HepG2 (cell line): Measurements from ENCODE around the gene PTMA. TPM values are rescaled to one million over a fixed set of nuclear protein-coding genes. Genes with fewer than 3 reads are reported as not detected.

ENCODE experiments used
- CBX1 ChIP-seq: IDR thresholded peaks from one replicate; pipeline ENCODE4 v1.6.1; 2016; ENCODE audit warnings: antibody characterized with exemption, low read depth
- CEBPB ChIP-seq: IDR thresholded peaks from 2 replicates; pipeline ENCODE4 v1.6.1; 2011; ENCODE audit warnings: low read depth, low read length, improper control_type of control experiment, borderline replicate concordance
- ELF1 ChIP-seq: sonication (generic); formaldehyde crosslinking; IDR thresholded peaks from 2 replicates; pipeline ENCODE4 v1.4.0; 2020; ENCODE audit warnings: missing genetic modification reagents
- KLF16 ChIP-seq, 2 experiments: sonication (generic) in 1 of 2; formaldehyde crosslinking in 1 of 2; IDR thresholded peaks; 2 replicates each; pipeline versions ENCODE4 v1.6.1 to v1.8.0; 2016 to 2023; ENCODE audit warnings: missing genetic modification reagents in 2 of 2, missing compliant biosample characterization in 1 of 2
- MBNL3 ChIP-seq: fragments of 250-450 bp; sonication (Bioruptor Pico); conservative IDR thresholded peaks from 2 replicates; pipeline ENCODE4 v1.8.0; 2022; ENCODE audit warnings: mild to moderate bottlenecking, inconsistent platforms
- NCOA1 ChIP-seq: sonication (generic); formaldehyde crosslinking; IDR thresholded peaks from 2 replicates; pipeline ENCODE4 v1.9.0; 2021; ENCODE audit warnings: missing genetic modification reagents
- NFIC ChIP-seq: IDR thresholded peaks from 2 replicates; pipeline ENCODE4 v1.6.1; 2012; ENCODE audit warnings: mild to moderate bottlenecking, low read length, inconsistent platforms
- TCF12 ChIP-seq, 2 experiments: fragments of 450-650 bp in 1 of 2; sonication (generic) in 1 of 2; formaldehyde crosslinking in 1 of 2; IDR thresholded peaks; 2 replicates each; pipeline versions ENCODE4 v1.6.1 to v1.8.0; 2017 to 2022; ENCODE audit warnings: antibody characterized with exemption in 1 of 2, mild to moderate bottlenecking in 1 of 2, missing genetic modification reagents in 1 of 2, moderate library complexity in 1 of 2
- ZNF329 ChIP-seq: sonication (generic); formaldehyde crosslinking; IDR thresholded peaks from 2 replicates; pipeline ENCODE4 v1.9.0; 2021; ENCODE audit warnings: low read depth, mild to moderate bottlenecking, missing genetic modification reagents
- ZNF331 ChIP-seq: sonication (generic); formaldehyde crosslinking; IDR thresholded peaks from 2 replicates; pipeline ENCODE4 v1.4.0; 2020; ENCODE audit warnings: missing genetic modification reagents
- ZNF589 ChIP-seq: sonication (generic); formaldehyde crosslinking; conservative IDR thresholded peaks from 2 replicates; pipeline ENCODE4 v1.8.0; 2022; ENCODE audit warnings: mild to moderate bottlenecking, moderate library complexity, missing genetic modification reagents
- ZNF652 ChIP-seq: IDR thresholded peaks from 2 replicates; pipeline ENCODE4 v1.6.1; 2016; ENCODE audit warnings: low read depth, borderline replicate concordance
- polyA plus RNA-seq, 8 experiments: library from polyadenylated mRNA; depleted of rRNA in 3 of 8; stranded (reverse) in 7 of 8; unstranded in 1 of 8; fragments of >200 nt; fragmentation: Illumina TruSeq in 4 of 8; extraction: Trizol in 4 of 8; gene quantifications; 2 replicates each; pipeline versions ENCODE4 v1.2.1 to v1.2.3, GENCODE V29; 2011 to 2016; ENCODE audit warnings: low read depth in 4 of 8, missing spikeins in 1 of 8, mixed read lengths in 1 of 8; ENCODE audit not compliant: insufficient read depth in 1 of 8
- total RNA-seq, 5 experiments: library from RNA; depleted of rRNA; stranded (reverse); fragments of >200 nt; fragmentation: Illumina TruSeq; extraction: Trizol; gene quantifications; 2 replicates each; pipeline ENCODE4 v1.2.3, GENCODE V29; 2016; ENCODE audit warnings: low read depth in 1 of 5
- TF ChIP-seq, protein P1 (sequence below): sonication (generic); formaldehyde crosslinking; IDR thresholded peaks from 2 replicates; pipeline ENCODE4 v1.5.1; 2020; ENCODE audit warnings: missing genetic modification reagents, mild to moderate bottlenecking, borderline replicate concordance
- TF ChIP-seq, protein P2 (sequence below): sonication (generic); formaldehyde crosslinking; IDR thresholded peaks from 2 replicates; pipeline ENCODE4 v1.5.0; 2020; ENCODE audit warnings: mild to moderate bottlenecking, missing genetic modification reagents, moderate library complexity
- TF ChIP-seq, protein P3 (sequence below): IDR thresholded peaks from 2 replicates; pipeline ENCODE4 v1.6.1; 2016; ENCODE audit warnings: missing genetic modification reagents, missing compliant biosample characterization
- TF ChIP-seq, protein P4 (sequence below): fragments of 450-650 bp; IDR thresholded peaks from 2 replicates; pipeline ENCODE4 v1.6.1; 2016
- TF ChIP-seq, protein P5 (sequence below): sonication (generic); formaldehyde crosslinking; IDR thresholded peaks from 2 replicates; pipeline ENCODE4 v1.4.0; 2020; ENCODE audit warnings: mild to moderate bottlenecking, missing genetic modification reagents, borderline replicate concordance
- TF ChIP-seq, protein P6 (sequence below): sonication (generic); formaldehyde crosslinking; IDR thresholded peaks from 2 replicates; pipeline ENCODE4 v1.5.0; 2020; ENCODE audit warnings: mild to moderate bottlenecking, missing genetic modification reagents

Gene PTMA
- total and polyA plus RNA-seq, 2 of the 13 experiments (the other 11 are each of a cell fraction or from before 2014, with no cell fraction given), result 190 to 1,086 TPM

DNA sequence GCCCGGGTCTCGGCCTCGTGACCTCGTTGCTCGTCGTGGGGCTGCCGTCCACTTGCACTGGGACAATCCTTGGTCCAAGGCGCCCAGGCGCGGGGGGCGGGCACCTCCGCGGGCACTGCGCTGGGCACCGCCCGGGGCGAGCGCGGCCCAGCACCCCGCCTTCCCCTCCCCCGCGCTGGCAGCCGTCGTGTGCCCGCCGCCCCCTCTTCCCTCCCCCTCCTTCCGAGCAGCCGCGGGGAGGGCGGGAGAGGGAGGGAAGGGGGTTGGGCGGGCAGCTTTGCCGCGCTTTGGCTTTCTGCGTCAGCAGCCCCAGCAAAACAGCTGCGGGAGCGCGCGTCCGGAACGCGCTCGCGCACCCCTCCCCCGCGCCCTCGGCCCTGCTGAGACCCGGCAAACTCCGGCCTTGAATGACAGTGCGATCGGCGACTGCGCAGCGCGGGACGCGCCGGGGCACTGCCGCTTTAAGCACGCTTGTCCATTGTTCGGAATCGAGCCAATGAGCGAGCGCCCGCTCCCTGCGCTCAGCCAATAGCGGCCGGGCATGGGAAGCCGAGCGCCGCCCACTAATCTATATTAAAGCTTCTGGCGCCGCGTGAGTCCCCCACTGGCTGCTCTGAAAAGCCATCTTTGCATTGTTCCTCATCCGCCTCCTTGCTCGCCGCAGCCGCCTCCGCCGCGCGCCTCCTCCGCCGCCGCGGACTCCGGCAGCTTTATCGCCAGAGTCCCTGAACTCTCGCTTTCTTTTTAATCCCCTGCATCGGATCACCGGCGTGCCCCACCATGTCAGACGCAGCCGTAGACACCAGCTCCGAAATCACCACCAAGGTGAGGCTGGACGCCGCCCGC, at the start of gene PTMA (continued):
- TF ChIP-seq, protein P1, sequence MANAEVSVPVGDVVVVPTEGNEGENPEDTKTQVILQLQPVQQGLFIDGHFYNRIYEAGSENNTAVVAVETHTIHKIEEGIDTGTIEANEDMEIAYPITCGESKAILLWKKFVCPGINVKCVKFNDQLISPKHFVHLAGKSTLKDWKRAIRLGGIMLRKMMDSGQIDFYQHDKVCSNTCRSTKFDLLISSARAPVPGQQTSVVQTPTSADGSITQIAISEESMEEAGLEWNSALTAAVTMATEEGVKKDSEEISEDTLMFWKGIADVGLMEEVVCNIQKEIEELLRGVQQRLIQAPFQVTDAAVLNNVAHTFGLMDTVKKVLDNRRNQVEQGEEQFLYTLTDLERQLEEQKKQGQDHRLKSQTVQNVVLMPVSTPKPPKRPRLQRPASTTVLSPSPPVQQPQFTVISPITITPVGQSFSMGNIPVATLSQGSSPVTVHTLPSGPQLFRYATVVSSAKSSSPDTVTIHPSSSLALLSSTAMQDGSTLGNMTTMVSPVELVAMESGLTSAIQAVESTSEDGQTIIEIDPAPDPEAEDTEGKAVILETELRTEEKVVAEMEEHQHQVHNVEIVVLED (CRISPR knock-in tag), result 0 out of 2 replicates have a peak, but pooled peaks have one; percentile 21
- TF ChIP-seq, protein P2, sequence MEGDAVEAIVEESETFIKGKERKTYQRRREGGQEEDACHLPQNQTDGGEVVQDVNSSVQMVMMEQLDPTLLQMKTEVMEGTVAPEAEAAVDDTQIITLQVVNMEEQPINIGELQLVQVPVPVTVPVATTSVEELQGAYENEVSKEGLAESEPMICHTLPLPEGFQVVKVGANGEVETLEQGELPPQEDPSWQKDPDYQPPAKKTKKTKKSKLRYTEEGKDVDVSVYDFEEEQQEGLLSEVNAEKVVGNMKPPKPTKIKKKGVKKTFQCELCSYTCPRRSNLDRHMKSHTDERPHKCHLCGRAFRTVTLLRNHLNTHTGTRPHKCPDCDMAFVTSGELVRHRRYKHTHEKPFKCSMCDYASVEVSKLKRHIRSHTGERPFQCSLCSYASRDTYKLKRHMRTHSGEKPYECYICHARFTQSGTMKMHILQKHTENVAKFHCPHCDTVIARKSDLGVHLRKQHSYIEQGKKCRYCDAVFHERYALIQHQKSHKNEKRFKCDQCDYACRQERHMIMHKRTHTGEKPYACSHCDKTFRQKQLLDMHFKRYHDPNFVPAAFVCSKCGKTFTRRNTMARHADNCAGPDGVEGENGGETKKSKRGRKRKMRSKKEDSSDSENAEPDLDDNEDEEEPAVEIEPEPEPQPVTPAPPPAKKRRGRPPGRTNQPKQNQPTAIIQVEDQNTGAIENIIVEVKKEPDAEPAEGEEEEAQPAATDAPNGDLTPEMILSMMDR, result peak; percentile 18
- TF ChIP-seq, protein P3, sequence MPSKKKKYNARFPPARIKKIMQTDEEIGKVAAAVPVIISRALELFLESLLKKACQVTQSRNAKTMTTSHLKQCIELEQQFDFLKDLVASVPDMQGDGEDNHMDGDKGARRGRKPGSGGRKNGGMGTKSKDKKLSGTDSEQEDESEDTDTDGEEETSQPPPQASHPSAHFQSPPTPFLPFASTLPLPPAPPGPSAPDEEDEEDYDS (CRISPR knock-in tag), result peak; percentile 100
- peak; percentile 69 for TF ChIP-seq CBX1
- TF ChIP-seq, protein P4, sequence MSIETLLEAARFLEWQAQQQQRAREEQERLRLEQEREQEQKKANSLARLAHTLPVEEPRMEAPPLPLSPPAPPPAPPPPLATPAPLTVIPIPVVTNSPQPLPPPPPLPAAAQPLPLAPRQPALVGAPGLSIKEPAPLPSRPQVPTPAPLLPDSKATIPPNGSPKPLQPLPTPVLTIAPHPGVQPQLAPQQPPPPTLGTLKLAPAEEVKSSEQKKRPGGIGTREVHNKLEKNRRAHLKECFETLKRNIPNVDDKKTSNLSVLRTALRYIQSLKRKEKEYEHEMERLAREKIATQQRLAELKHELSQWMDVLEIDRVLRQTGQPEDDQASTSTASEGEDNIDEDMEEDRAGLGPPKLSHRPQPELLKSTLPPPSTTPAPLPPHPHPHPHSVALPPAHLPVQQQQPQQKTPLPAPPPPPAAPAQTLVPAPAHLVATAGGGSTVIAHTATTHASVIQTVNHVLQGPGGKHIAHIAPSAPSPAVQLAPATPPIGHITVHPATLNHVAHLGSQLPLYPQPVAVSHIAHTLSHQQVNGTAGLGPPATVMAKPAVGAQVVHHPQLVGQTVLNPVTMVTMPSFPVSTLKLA, result peak; percentile 36
- TF ChIP-seq MBNL3 (CRISPR knock-in tag), result no peak
- TF ChIP-seq KLF16 (CRISPR knock-in tag; IDR thresholded peaks at IDR 0.05), result peak in 1 of 2 experiments; percentile 88; a peak in 2 of 4 replicates
- peak; percentile 80; the same call in 1 of the 2 replicates for TF ChIP-seq ZNF589 (CRISPR knock-in tag)
- peak; percentile 58; the same call in 1 of the 2 replicates for TF ChIP-seq ZNF331 (CRISPR knock-in tag)
- no peak for TF ChIP-seq NCOA1 (CRISPR knock-in tag)
- TF ChIP-seq CEBPB, result no peak
- TF ChIP-seq, protein P5, sequence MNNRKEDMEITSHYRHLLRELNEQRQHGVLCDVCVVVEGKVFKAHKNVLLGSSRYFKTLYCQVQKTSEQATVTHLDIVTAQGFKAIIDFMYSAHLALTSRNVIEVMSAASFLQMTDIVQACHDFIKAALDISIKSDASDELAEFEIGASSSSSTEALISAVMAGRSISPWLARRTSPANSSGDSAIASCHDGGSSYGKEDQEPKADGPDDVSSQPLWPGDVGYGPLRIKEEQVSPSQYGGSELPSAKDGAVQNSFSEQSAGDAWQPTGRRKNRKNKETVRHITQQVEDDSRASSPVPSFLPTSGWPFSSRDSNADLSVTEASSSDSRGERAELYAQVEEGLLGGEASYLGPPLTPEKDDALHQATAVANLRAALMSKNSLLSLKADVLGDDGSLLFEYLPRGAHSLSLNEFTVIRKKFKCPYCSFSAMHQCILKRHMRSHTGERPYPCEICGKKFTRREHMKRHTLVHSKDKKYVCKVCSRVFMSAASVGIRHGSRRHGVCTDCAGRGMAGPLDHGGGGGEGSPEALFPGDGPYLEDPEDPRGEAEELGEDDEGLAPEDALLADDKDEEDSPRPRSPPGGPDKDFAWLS (CRISPR knock-in tag), result no peak
- TF ChIP-seq, protein P6, sequence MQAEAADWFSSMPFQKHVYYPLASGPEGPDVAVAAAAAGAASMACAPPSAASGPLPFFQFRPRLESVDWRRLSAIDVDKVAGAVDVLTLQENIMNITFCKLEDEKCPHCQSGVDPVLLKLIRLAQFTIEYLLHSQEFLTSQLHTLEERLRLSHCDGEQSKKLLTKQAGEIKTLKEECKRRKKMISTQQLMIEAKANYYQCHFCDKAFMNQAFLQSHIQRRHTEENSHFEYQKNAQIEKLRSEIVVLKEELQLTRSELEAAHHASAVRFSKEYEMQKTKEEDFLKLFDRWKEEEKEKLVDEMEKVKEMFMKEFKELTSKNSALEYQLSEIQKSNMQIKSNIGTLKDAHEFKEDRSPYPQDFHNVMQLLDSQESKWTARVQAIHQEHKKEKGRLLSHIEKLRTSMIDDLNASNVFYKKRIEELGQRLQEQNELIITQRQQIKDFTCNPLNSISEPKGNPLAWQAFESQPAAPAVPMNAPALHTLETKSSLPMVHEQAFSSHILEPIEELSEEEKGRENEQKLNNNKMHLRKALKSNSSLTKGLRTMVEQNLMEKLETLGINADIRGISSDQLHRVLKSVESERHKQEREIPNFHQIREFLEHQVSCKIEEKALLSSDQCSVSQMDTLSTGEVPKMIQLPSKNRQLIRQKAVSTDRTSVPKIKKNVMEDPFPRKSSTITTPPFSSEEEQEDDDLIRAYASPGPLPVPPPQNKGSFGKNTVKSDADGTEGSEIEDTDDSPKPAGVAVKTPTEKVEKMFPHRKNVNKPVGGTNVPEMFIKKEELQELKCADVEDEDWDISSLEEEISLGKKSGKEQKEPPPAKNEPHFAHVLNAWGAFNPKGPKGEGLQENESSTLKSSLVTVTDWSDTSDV (CRISPR knock-in tag), result peak; percentile 74; the same call in 1 of the 2 replicates
- TF ChIP-seq ELF1 (CRISPR knock-in tag), result peak; percentile 48; the same call in 1 of the 2 replicates
- no peak for TF ChIP-seq NFIC
- no peak for TF ChIP-seq TCF12 (IDR thresholded peaks at IDR 0.05)
- TF ChIP-seq TCF12 (CRISPR knock-in tag; IDR thresholded peaks at IDR 0.05), result 0 out of 2 replicates have a peak, but pooled peaks have one; percentile 23
- TF ChIP-seq ZNF652 (CRISPR knock-in tag), result no peak
- TF ChIP-seq ZNF329 (CRISPR knock-in tag), result peak; percentile 70
